ENCODE data around the gene NUDT16L1.

- no peak for TF ChIP-seq CTCF (IDR thresholded peaks at IDR 0.05)
- no peak for TF ChIP-seq POLR2AphosphoS5 (IDR thresholded peaks at IDR 0.05)
- no peak for TF ChIP-seq POLR2A (IDR thresholded peaks at IDR 0.05)
Observed at GRCh38 chr16:4676831-4677230, 16.5 kb upstream of the NUDT16L1 start.
